Effector memory CD8-positive, alpha-beta T cell (primary cell): ENCODE measurements around the gene AGER.
"Not testable (repeated sequence)": the region's sequence is repeated elsewhere in the genome, so short reads cannot be mapped to it uniquely, and the experiment has no call there.

Experiments used
- ATAC-seq: fragments of 150-1000 bp; cut with Tn5 transposase; replicated peaks from 2 replicates; pipeline ENCODE4 v1.10.0; 2021; ENCODE audit warnings: mild to moderate bottlenecking, moderate library complexity
- DNase-seq, 3 experiments: peaks; one replicate each; pipeline ENCODE4 v3.0.0; 2021
- H3K27ac Mint-ChIP-seq, 2 donors: one replicate each; pipeline ENCODE4 v1.8.0; 2022; ENCODE audit warnings: mild to moderate bottlenecking in 2 of 2, mixed read lengths in 2 of 2, moderate library complexity in 2 of 2
- H3K27me3 Mint-ChIP-seq, 2 donors: one replicate each; pipeline ENCODE4 v1.8.0; 2022; ENCODE audit warnings: mixed read lengths in 2 of 2
- H3K36me3 Mint-ChIP-seq: one replicate; pipeline ENCODE4 v1.8.0; 2022; ENCODE audit warnings: mild to moderate bottlenecking, moderate library complexity, mixed read lengths; ENCODE audit not compliant: insufficient read depth
- H3K4me1 Mint-ChIP-seq, 2 donors: one replicate each; pipeline ENCODE4 v1.8.0; 2022; ENCODE audit warnings: low read depth in 2 of 2, mixed read lengths in 2 of 2
- H3K4me3 Mint-ChIP-seq, 2 donors: one replicate each; pipeline ENCODE4 v1.8.0; 2022; ENCODE audit warnings: mild to moderate bottlenecking in 2 of 2, mixed read lengths in 2 of 2, moderate library complexity in 2 of 2
- H3K9me3 Mint-ChIP-seq, 2 donors: one replicate each; pipeline ENCODE4 v1.8.0; 2022; ENCODE audit warnings: mixed read lengths in 2 of 2

Gene AGER

GRCh38 chr6:32195652-32195901, 11.5 kb upstream of the AGER start:
- H3K9me3 Mint-ChIP-seq: no peaks in the 10 kb centered on the region
- H3K27me3 Mint-ChIP-seq: peaks cover 0 to 7% of the 10 kb centered on the region in 2 donors
- peaks cover 45 to 47% of the 10 kb centered on the region in 2 donors for H3K4me1 Mint-ChIP-seq
- H3K27ac Mint-ChIP-seq: peak overlapping the region; percentile 99 to 100
- peak overlapping the region; percentile 97 to 98 for H3K4me3 Mint-ChIP-seq
- ATAC-seq: peak; percentile 76
- peaks cover 27% of the 10 kb centered on the region for H3K36me3 Mint-ChIP-seq
- DNase-seq: peak; percentile 97 to 100 (median 99)

- Mint-ChIP-seq H3K4me1 (peaks cover 49 to 50% of the 10 kb centered on the region in 2 donors), H3K36me3 (peaks cover 33% of the 10 kb centered on the region), H3K9me3 (no peaks in the 10 kb centered on the region), H3K27ac (peak overlapping the region; percentile 99 to 100), H3K4me3 (peak overlapping the region; percentile 97 to 98), H3K27me3 (peaks cover 0 to 2% of the 10 kb centered on the region in 2 donors)
- ATAC-seq: no peak
- DNase-seq: peak in 1 of 3 experiments; percentile 42
These were observed 11.0 kb upstream of the AGER start for GRCh38 chr6:32194825-32195651.

- Mint-ChIP-seq H3K27ac (peak overlapping the region in 1 of 2 donors; percentile 100), H3K27me3 (no peaks in the 10 kb centered on the region), H3K9me3 (no peaks in the 10 kb centered on the region), H3K4me1 (peaks cover 50% of the 10 kb centered on the region in 2 donors), H3K36me3 (peaks cover 36% of the 10 kb centered on the region), H3K4me3 (peak overlapping the region; percentile 97 to 98)
- DNase-seq: no peak
- no peak for ATAC-seq
These were observed 10.3 kb upstream of the AGER start for GRCh38 chr6:32194388-32194787.

GRCh38 chr6:32193096-32193495, 9.0 kb upstream of the AGER start:
- not testable (repeated sequence) for ATAC-seq, H3K27me3 Mint-ChIP-seq, DNase-seq, H3K9me3 Mint-ChIP-seq
- Mint-ChIP-seq H3K36me3 (peaks cover 43% of the 10 kb centered on the region), H3K4me3 (peak overlapping the region; percentile 95 to 99), H3K4me1 (peaks cover 61 to 63% of the 10 kb centered on the region in 2 donors), H3K27ac (peak overlapping the region; percentile 96 to 98)

- H3K36me3 Mint-ChIP-seq: peaks cover 43% of the 10 kb centered on the region
- ATAC-seq: no peak
- H3K27ac Mint-ChIP-seq: peak within 1 kb of the TSS; percentile 96 to 98
- H3K27me3 Mint-ChIP-seq: no peaks in the 10 kb centered on the region
- DNase-seq: no peak
- H3K9me3 Mint-ChIP-seq: no peaks in the 10 kb centered on the region
- peaks cover 64 to 65% of the 10 kb centered on the region in 2 donors for H3K4me1 Mint-ChIP-seq
- peak within 1 kb of the TSS; percentile 95 to 99 for H3K4me3 Mint-ChIP-seq
These were observed 8.6 kb upstream of the AGER start, which contains the start of gene GPSM3 for GRCh38 chr6:32192608-32193039. GPSM3 (minus strand) TSS chr6:32192643; CDS start chr6:32192513, 130 bp downstream.

GRCh38 chr6:32191696-32192607, 7.9 kb upstream of the AGER start:
- DNase-seq: no peak
- H3K4me1 Mint-ChIP-seq: peaks cover 68 to 70% of the 10 kb centered on the region in 2 donors
- H3K4me3 Mint-ChIP-seq: peak overlapping the region; percentile 95 to 99
- H3K27ac Mint-ChIP-seq: peak overlapping the region; percentile 96 to 98
- peaks cover 49% of the 10 kb centered on the region for H3K36me3 Mint-ChIP-seq
- ATAC-seq: no peak
- H3K9me3 Mint-ChIP-seq: no peaks in the 10 kb centered on the region
- no peaks in the 10 kb centered on the region for H3K27me3 Mint-ChIP-seq

GRCh38 chr6:32190911-32191677, 7.0 kb upstream of the AGER start:
- ATAC-seq: no peak
- Mint-ChIP-seq H3K27ac (peak overlapping the region; percentile 96 to 98), H3K9me3 (no peaks in the 10 kb centered on the region), H3K4me1 (peaks cover 69 to 75% of the 10 kb centered on the region in 2 donors), H3K36me3 (peaks cover 51% of the 10 kb centered on the region), H3K4me3 (peak overlapping the region; percentile 95 to 99), H3K27me3 (no peaks in the 10 kb centered on the region)
- DNase-seq: no peak

- ATAC-seq (peak; percentile 57), DNase-seq (peak; percentile 47 to 62 (median 53))
- no peaks in the 10 kb centered on the region for H3K27me3 Mint-ChIP-seq
- peaks cover 54% of the 10 kb centered on the region for H3K36me3 Mint-ChIP-seq
- H3K4me1 Mint-ChIP-seq: peaks cover 70 to 80% of the 10 kb centered on the region in 2 donors
- H3K4me3 Mint-ChIP-seq: peak within 1 kb of the TSS; percentile 95 to 99
- H3K27ac Mint-ChIP-seq: peak within 1 kb of the TSS; percentile 96 to 98
- H3K9me3 Mint-ChIP-seq: no peaks in the 10 kb centered on the region
These were observed 6.2 kb upstream of the AGER start, which contains the start of gene PBX2 for GRCh38 chr6:32190054-32190851. PBX2 (minus strand) TSS chr6:32190202; CDS start chr6:32189915, 287 bp downstream.

- no peak for ATAC-seq
- no peak for DNase-seq
- Mint-ChIP-seq H3K4me3 (peak overlapping the region; percentile 95 to 99), H3K36me3 (peaks cover 57% of the 10 kb centered on the region), H3K27me3 (no peaks in the 10 kb centered on the region), H3K4me1 (peaks cover 64 to 74% of the 10 kb centered on the region in 2 donors), H3K9me3 (no peaks in the 10 kb centered on the region), H3K27ac (peak overlapping the region; percentile 96 to 98)
These were observed 5.6 kb upstream of the AGER start for GRCh38 chr6:32189742-32190053.

GRCh38 chr6:32189069-32189741, 5.2 kb upstream of the AGER start:
- DNase-seq: no peak
- no peak for ATAC-seq
- Mint-ChIP-seq H3K4me1 (peaks cover 61 to 69% of the 10 kb centered on the region in 2 donors), H3K9me3 (no peaks in the 10 kb centered on the region), H3K36me3 (peaks cover 61% of the 10 kb centered on the region), H3K27ac (peak overlapping the region; percentile 96 to 98), H3K27me3 (no peaks in the 10 kb centered on the region), H3K4me3 (peak overlapping the region; percentile 95 to 99)

GRCh38 chr6:32188381-32189068, 4.5 kb upstream of the AGER start:
- peaks cover 65% of the 10 kb centered on the region for H3K36me3 Mint-ChIP-seq
- DNase-seq (no peak), ATAC-seq (no peak)
- H3K4me1 Mint-ChIP-seq: peaks cover 57 to 62% of the 10 kb centered on the region in 2 donors
- H3K9me3 Mint-ChIP-seq: no peaks in the 10 kb centered on the region
- peak overlapping the region; percentile 96 to 98 for H3K27ac Mint-ChIP-seq
- peak overlapping the region; percentile 95 to 99 for H3K4me3 Mint-ChIP-seq
- H3K27me3 Mint-ChIP-seq: no peaks in the 10 kb centered on the region
